Subcutaneous adipose tissue (tissue), 4 donors: Measurements from ENCODE around the gene POC1B. TPM values are rescaled to one million over a fixed set of nuclear protein-coding genes. Genes with fewer than 3 reads are reported as not detected.

Experiments
- total RNA-seq, 4 donors: library from RNA; depleted of rRNA; stranded (reverse); fragments of >200 nt; gene quantifications; one replicate each; pipeline ENCODE4 v1.1.0, GENCODE V29; 2016
- TF ChIP-seq, protein P1 (sequence below): fragments of 450-650 bp; IDR thresholded peaks from one replicate; pipeline ENCODE4 v1.5.1; 2016; ENCODE audit warnings: low read depth, mild to moderate bottlenecking, control low read depth, antibody characterized with exemption, moderate library complexity

POC1B gene
- total RNA-seq, 4 donors from 2014 or later, result 17.9 to 29.7 (median 23.0) TPM

DNA sequence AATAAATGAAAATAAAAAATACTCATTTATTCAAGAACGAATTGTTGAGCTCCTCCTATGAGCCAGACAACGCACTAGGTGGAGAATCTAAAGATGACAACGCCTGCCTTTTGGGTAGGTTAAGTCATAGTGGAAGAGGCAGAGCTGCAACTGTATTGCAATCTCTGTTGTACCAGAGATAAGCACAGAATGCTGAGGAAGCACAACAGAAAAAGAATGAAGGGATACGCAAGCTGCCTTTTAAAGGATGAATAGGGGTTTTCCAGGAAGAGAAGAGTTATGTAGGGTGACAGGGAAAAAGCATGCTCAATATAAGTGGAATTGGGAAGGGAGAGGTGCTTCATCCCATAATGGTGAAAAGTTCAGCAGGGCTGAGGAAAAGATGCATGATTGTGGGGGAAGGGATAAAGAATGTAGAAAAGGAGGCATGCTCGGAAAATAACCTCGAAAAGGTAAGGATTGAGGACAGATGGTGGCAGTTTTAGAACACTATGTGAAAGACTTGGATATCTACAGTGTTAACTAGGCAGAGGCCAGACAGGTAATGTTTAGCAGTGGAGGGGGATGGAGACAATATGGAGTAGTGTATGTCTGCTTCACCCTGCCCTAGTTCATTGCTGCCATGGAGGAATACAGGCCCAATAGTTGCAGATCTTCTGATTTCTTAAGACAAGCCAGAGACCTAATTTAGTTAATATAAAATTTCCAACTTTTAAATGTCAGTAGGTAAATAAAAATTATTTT lies 109.6 kb downstream of the POC1B start:
- TF ChIP-seq, protein P1, sequence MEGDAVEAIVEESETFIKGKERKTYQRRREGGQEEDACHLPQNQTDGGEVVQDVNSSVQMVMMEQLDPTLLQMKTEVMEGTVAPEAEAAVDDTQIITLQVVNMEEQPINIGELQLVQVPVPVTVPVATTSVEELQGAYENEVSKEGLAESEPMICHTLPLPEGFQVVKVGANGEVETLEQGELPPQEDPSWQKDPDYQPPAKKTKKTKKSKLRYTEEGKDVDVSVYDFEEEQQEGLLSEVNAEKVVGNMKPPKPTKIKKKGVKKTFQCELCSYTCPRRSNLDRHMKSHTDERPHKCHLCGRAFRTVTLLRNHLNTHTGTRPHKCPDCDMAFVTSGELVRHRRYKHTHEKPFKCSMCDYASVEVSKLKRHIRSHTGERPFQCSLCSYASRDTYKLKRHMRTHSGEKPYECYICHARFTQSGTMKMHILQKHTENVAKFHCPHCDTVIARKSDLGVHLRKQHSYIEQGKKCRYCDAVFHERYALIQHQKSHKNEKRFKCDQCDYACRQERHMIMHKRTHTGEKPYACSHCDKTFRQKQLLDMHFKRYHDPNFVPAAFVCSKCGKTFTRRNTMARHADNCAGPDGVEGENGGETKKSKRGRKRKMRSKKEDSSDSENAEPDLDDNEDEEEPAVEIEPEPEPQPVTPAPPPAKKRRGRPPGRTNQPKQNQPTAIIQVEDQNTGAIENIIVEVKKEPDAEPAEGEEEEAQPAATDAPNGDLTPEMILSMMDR, result no peak

GRCh38 chr12:89414851-89415250 lies 111.0 kb downstream of the POC1B start:
- TF ChIP-seq, protein P1, result no peak

GRCh38 chr12:89414322-89414721 lies 111.5 kb downstream of the POC1B start:
- TF ChIP-seq, protein P1, result no peak

GRCh38 chr12:89413234-89413633 lies 112.6 kb downstream of the POC1B start:
- TF ChIP-seq, protein P1, result no peak

- TF ChIP-seq, protein P1, result no peak
Measured at GRCh38 chr12:89412665-89413064, 113.2 kb downstream of the POC1B start.

- TF ChIP-seq, protein P1, result no peak
Measured at GRCh38 chr12:89411846-89412245, 114.0 kb downstream of the POC1B start.

GRCh38 chr12:89411234-89411633 lies 114.6 kb downstream of the POC1B start:
- TF ChIP-seq, protein P1, result no peak
